H1 (cell line): ENCODE data around the gene TRIM65. TPM values are rescaled to one million over a fixed set of nuclear protein-coding genes. Genes with fewer than 3 reads are reported as not detected.

Source experiments
- CTCF ChIA-PET: fragments of 300-600 bp; sonication (Branson Sonifier 250); formaldehyde crosslinking; loops from one replicate; lab custom pipeline; 2021; ENCODE audit not compliant: partially characterized antibody; lab: Charles Lee
- POLR2A ChIA-PET: fragments of 300-600 bp; sonication (Branson Sonifier 250); formaldehyde crosslinking; loops from one replicate; lab custom pipeline; 2021; ENCODE audit warnings: inconsistent platforms; ENCODE audit not compliant: partially characterized antibody; lab: Charles Lee
- DNase-seq, 2 experiments: peaks; one replicate each; pipeline versions ENCODE4 v3.0.0 to v3.0.0-alpha.2; 2010 to 2022; ENCODE audit warnings: low spot score in 2 of 2, low read depth in 1 of 2, mixed read lengths in 1 of 2
- FAIRE-seq: peaks from 2 replicates; lab custom pipeline; 2011; peaks lifted over from hg19 to GRCh38; lab: Jason Lieb, UNC
- H2AFZ ChIP-seq: 2 replicates; pipeline ENCODE4 v1.8.1; 2012; ENCODE audit warnings: low read length, inconsistent platforms
- H2AK5ac ChIP-seq: 2 replicates; pipeline ENCODE4 v1.6.1; 2013; ENCODE audit warnings: low read depth, low read length
- H2BK120ac ChIP-seq: replicated peaks from 2 replicates; pipeline ENCODE3; 2013; ENCODE audit warnings: low read depth, low read length, inconsistent platforms
- H2BK12ac ChIP-seq: 2 replicates; pipeline ENCODE4 v1.6.1; 2013; ENCODE audit warnings: low read depth, low read length
- H2BK15ac ChIP-seq: 2 replicates; pipeline ENCODE4 v1.6.1; 2013; ENCODE audit warnings: low read length
- H2BK20ac ChIP-seq: 2 replicates; pipeline ENCODE4 v1.6.1; 2013; ENCODE audit warnings: low read length
- H2BK5ac ChIP-seq: 2 replicates; pipeline ENCODE4 v1.6.1; 2013; ENCODE audit warnings: low read depth, low read length
- H3K14ac ChIP-seq: 2 replicates; pipeline ENCODE4 v1.6.1; 2013; ENCODE audit warnings: inconsistent platforms; ENCODE audit not compliant: insufficient read length
- H3K18ac ChIP-seq: 2 replicates; pipeline ENCODE4 v1.6.1; 2013; ENCODE audit warnings: low read length; ENCODE audit errors: extremely low read depth
- H3K23ac ChIP-seq: 2 replicates; pipeline ENCODE4 v1.6.1; 2013; ENCODE audit warnings: inconsistent platforms; ENCODE audit not compliant: insufficient read length
- H3K23me2 ChIP-seq: 2 replicates; pipeline ENCODE4 v1.6.1; 2013; ENCODE audit warnings: low read depth, low read length
- H3K27ac ChIP-seq: 2 replicates; pipeline ENCODE4 v1.6.1; 2011; ENCODE audit warnings: low read depth, low read length, inconsistent platforms
- H3K27me3 ChIP-seq, 4 experiments: replicated peaks in 1 of 4; 1 replicate in 1 of 4; 2 replicates in 3 of 4; pipeline versions ENCODE4 v1.6.1 to v1.8.1; 2011 to 2013; ENCODE audit warnings: low read length in 3 of 4, mild to moderate bottlenecking in 3 of 4, inconsistent platforms in 2 of 4, mixed read lengths in 2 of 4, moderate library complexity in 1 of 4; ENCODE audit not compliant: control insufficient read depth in 3 of 4, insufficient read depth in 3 of 4; ENCODE audit errors: extremely low read depth in 1 of 4
- H3K36me3 ChIP-seq, 4 experiments: 2 replicates each; pipeline versions ENCODE4 v1.6.1 to v1.8.1; 2011 to 2013; ENCODE audit warnings: mild to moderate bottlenecking in 4 of 4, low read length in 3 of 4, moderate library complexity in 2 of 4, control low read depth in 1 of 4, inconsistent platforms in 1 of 4; ENCODE audit not compliant: insufficient read depth in 4 of 4, control insufficient read depth in 2 of 4
- H3K4ac ChIP-seq: replicated peaks from 2 replicates; pipeline ENCODE3; 2013; ENCODE audit warnings: low read length, low read depth, mixed read lengths, inconsistent platforms; ENCODE audit not compliant: insufficient read length
- H3K4me1 ChIP-seq, 4 experiments: replicated peaks in 1 of 4; 1 replicate in 1 of 4; 2 replicates in 3 of 4; pipeline versions ENCODE4 v1.6.1 to v1.8.1; 2011 to 2013; ENCODE audit warnings: low read length in 3 of 4, inconsistent platforms in 2 of 4, mixed read lengths in 1 of 4; ENCODE audit not compliant: insufficient read depth in 4 of 4, control insufficient read depth in 3 of 4
- H3K4me2 ChIP-seq, 2 experiments: 2 replicates each; pipeline versions ENCODE4 v1.6.1 to v1.8.1; 2011 to 2013; ENCODE audit warnings: low read depth in 2 of 2, low read length in 2 of 2, control low read depth in 1 of 2, inconsistent platforms in 1 of 2, mild to moderate bottlenecking in 1 of 2; ENCODE audit not compliant: insufficient read depth in 1 of 2
- H3K4me3 ChIP-seq, 4 experiments: fragments of 200-600, 300-600 bp in 1 of 4; sonication (generic), shearing (Covaris generic), sonication (Bioruptor Twin) in 1 of 4; 2 replicates each; pipeline versions ENCODE4 v1.5.1 to v1.8.1; 2011 to 2016; ENCODE audit warnings: low read length in 4 of 4, low read depth in 3 of 4, control low read depth in 2 of 4, inconsistent platforms in 2 of 4, mild to moderate bottlenecking in 2 of 4, mixed read lengths in 1 of 4, moderate library complexity in 1 of 4; ENCODE audit not compliant: insufficient read depth in 2 of 4; ENCODE audit errors: extremely low read depth in 1 of 4
- H3K56ac ChIP-seq: replicated peaks from 2 replicates; pipeline ENCODE3; 2013; ENCODE audit warnings: low read depth, mild to moderate bottlenecking, mixed read lengths, low read length, inconsistent platforms; ENCODE audit not compliant: insufficient read length
- H3K79me1 ChIP-seq: 2 replicates; pipeline ENCODE4 v1.6.1; 2013; ENCODE audit warnings: low read depth, low read length, control low read depth
- H3K79me2 ChIP-seq, 2 experiments: 2 replicates each; pipeline versions ENCODE4 v1.6.1 to v1.8.1; 2012 to 2013; ENCODE audit warnings: low read length in 2 of 2, mild to moderate bottlenecking in 2 of 2, inconsistent platforms in 1 of 2; ENCODE audit not compliant: insufficient read depth in 2 of 2, control insufficient read depth in 1 of 2
- H3K9ac ChIP-seq, 4 experiments: replicated peaks in 1 of 4; 1 replicate in 1 of 4; 2 replicates in 3 of 4; pipeline versions ENCODE4 v1.6.1 to v1.8.1; 2011 to 2013; ENCODE audit warnings: low read depth in 3 of 4, low read length in 3 of 4, control low read depth in 2 of 4, mild to moderate bottlenecking in 2 of 4, moderate library complexity in 2 of 4, inconsistent platforms in 1 of 4; ENCODE audit errors: extremely low read depth in 1 of 4
- H3K9me3 ChIP-seq, 2 experiments: 2 replicates each; pipeline versions ENCODE4 v1.6.1 to v1.8.1; 2012 to 2013; ENCODE audit warnings: mild to moderate bottlenecking in 2 of 2, moderate library complexity in 2 of 2, control low read depth in 1 of 2, inconsistent platforms in 1 of 2, low read depth in 1 of 2, low read length in 1 of 2, mixed read lengths in 1 of 2; ENCODE audit not compliant: insufficient read depth in 2 of 2
- H4K20me1 ChIP-seq, 2 experiments: replicated peaks in 1 of 2; 2 replicates each; pipeline versions ENCODE3 to v1.8.1; 2011 to 2013; ENCODE audit warnings: inconsistent platforms in 2 of 2, low read length in 2 of 2, mild to moderate bottlenecking in 1 of 2; ENCODE audit not compliant: insufficient read depth in 2 of 2, control insufficient read depth in 1 of 2
- H4K5ac ChIP-seq: 2 replicates; pipeline ENCODE4 v1.6.1; 2013; ENCODE audit warnings: low read length, low read depth, mixed read lengths, inconsistent platforms; ENCODE audit not compliant: insufficient read length
- H4K8ac ChIP-seq: 2 replicates; pipeline ENCODE4 v1.8.0; 2013; ENCODE audit warnings: mild to moderate bottlenecking, moderate library complexity, low read length, inconsistent platforms; ENCODE audit not compliant: insufficient read depth; ENCODE audit errors: extremely low read depth
- H4K91ac ChIP-seq: replicated peaks from 2 replicates; pipeline ENCODE3; 2013; ENCODE audit warnings: low read length, mixed read lengths, inconsistent platforms; ENCODE audit not compliant: insufficient read length
- ASH2L ChIP-seq: fragments of 200-600, 300-600 bp; sonication (generic); IDR thresholded peaks from one replicate; pipeline ENCODE4 v1.7.1; 2017; ENCODE audit warnings: low read length
- BRCA1 ChIP-seq: IDR thresholded peaks from 2 replicates; pipeline ENCODE4 v1.6.1; 2012; ENCODE audit warnings: low read depth, low read length, improper control_type of control experiment
- CBX8 ChIP-seq: fragments of 300-800, 300-1000 bp; sonication (generic); IDR thresholded peaks from 2 replicates; pipeline ENCODE4 v1.7.1; 2016; ENCODE audit warnings: low read depth, low read length, borderline replicate concordance
- CEBPB ChIP-seq: IDR thresholded peaks from 2 replicates; pipeline ENCODE4 v1.6.1; 2012; ENCODE audit warnings: low read depth, low read length
- JUND ChIP-seq: IDR thresholded peaks from 2 replicates; pipeline ENCODE4 v1.6.1; 2011; ENCODE audit warnings: mild to moderate bottlenecking, improper control_type of control experiment, low read length
- KDM4A ChIP-seq: IDR thresholded peaks from one replicate; pipeline ENCODE4 v1.7.1; 2012; ENCODE audit warnings: low read depth, mild to moderate bottlenecking, moderate library complexity, low read length, inconsistent platforms; ENCODE audit not compliant: severe bottlenecking
- KDM5A ChIP-seq: fragments of 200-600 bp; IDR thresholded peaks from 2 replicates; pipeline ENCODE4 v1.7.1; 2012; ENCODE audit warnings: mild to moderate bottlenecking, low read length, inconsistent platforms, mixed read lengths
- MAFK ChIP-seq: IDR thresholded peaks from 2 replicates; pipeline ENCODE4 v1.6.1; 2012; ENCODE audit warnings: low read depth, mild to moderate bottlenecking, improper control_type of control experiment, low read length
- POU5F1 ChIP-seq: IDR thresholded peaks from 2 replicates; pipeline ENCODE4 v1.6.1; 2011; ENCODE audit warnings: low read depth, mild to moderate bottlenecking, low read length, moderate library complexity
- YY1 ChIP-seq: IDR thresholded peaks from 2 replicates; pipeline ENCODE4 v1.6.1; 2011; ENCODE audit warnings: low read depth, mild to moderate bottlenecking, low read length
- WGBS, 2 experiments: shearing (Covaris generic) in 1 of 2; methylation state at CpG; one replicate each; pipeline versions ENCODE4 v1.1.6 to v1.1.7; 2013 to 2015; ENCODE audit warnings: low lambda C conversion rate in 2 of 2, mixed read lengths in 2 of 2, inconsistent platforms in 1 of 2, low coverage in 1 of 2, missing lambda C conversion rate in 1 of 2; ENCODE audit not compliant: insufficient replicate concordance in 2 of 2, insufficient coverage in 1 of 2, insufficient read length in 1 of 2; ENCODE audit errors: extremely low coverage in 1 of 2, missing lambda C conversion rate in 1 of 2; 5-methylcytosine and 5-hydroxymethylcytosine counted together
- polyA plus RNA-seq, 7 experiments: library from polyadenylated mRNA; depleted of rRNA in 3 of 7; stranded (reverse) in 5 of 7; unstranded in 2 of 7; fragments of >200 nt in 5 of 7; fragments of 200-250 nt in 2 of 7; gene quantifications; 1 replicate in 5 of 7; 2 replicates in 1 of 7; 4 replicates in 1 of 7; pipeline versions ENCODE4 v1.2.1 to v1.2.3, GENCODE V29; 2011 to 2013; ENCODE audit warnings: missing spikeins in 2 of 7, mixed read lengths in 2 of 7
- total RNA-seq: library from RNA; stranded (reverse); fragmentation: NEBNext Ultra II Directional; extraction: Animal tissue kit (Norgen Biotek cat#: 25700); gene quantifications from 2 replicates; pipeline ENCODE4 v1.2.1, GENCODE V29; 2021
- TF ChIP-seq, protein P1 (sequence below): IDR thresholded peaks from 2 replicates; pipeline ENCODE4 v1.6.1; 2012; ENCODE audit warnings: inconsistent platforms

Gene TRIM65
- total and polyA plus RNA-seq, 2 of the 8 experiments (the other 6 are each of a cell fraction or from before 2014, with no cell fraction given) = 21.2 to 48.6 TPM

DNA sequence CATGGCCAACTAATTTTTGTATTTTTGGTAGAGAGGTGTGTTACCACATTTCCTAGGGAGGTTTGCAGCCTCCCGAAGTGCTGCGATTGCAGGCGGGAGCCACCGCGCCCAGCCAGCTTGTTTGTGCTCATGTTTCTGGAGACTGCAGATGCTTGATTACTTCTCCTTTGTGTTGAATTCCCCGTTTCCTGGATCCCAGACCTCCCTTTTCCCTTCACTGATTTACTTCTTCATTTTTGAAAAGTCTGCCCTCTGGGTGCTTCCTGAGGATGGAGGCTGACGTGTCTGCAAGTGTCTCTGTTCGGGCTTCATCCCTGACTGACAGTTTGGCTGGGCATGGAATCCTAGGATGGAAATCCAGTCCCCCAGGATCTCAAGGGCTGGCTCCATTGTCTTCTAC is 11.3 kb downstream of the TRIM65 start:
- FAIRE-seq (no peak), DNase-seq (no peak)
- Histone ChIP-seq H2BK12ac (no peak overlapping the region), H3K27ac (no peak overlapping the region), H3K9ac (no peak overlapping the region), H2AFZ (no peak overlapping the region), H2BK15ac (no peak overlapping the region), H3K4me2 (no peak overlapping the region), H3K27me3 (no peaks in the 10 kb centered on the region), H3K23me2 (no peaks in the 10 kb centered on the region), H3K9me3 (no peaks in the 10 kb centered on the region), H2BK20ac (no peak overlapping the region), H3K4me1 (no peaks in the 10 kb centered on the region), H3K18ac (no peak overlapping the region), H3K56ac (no peak overlapping the region), H3K79me2 (no peaks in the 10 kb centered on the region), H4K20me1 (peaks cover 1 to 3% of the 10 kb centered on the region in 2 experiments), H2BK5ac (no peak overlapping the region), H3K79me1 (no peaks in the 10 kb centered on the region), H4K8ac (no peak overlapping the region), H3K4me3 (no peak overlapping the region), H4K91ac (no peak overlapping the region), H4K5ac (no peak overlapping the region), H2BK120ac (no peak overlapping the region), H3K23ac (no peak overlapping the region), H3K4ac (no peak overlapping the region), H3K36me3 (peaks cover 0 to 2% (median 0%) of the 10 kb centered on the region in 4 experiments; a peak in 3 of 8 replicates), H3K14ac (no peak overlapping the region), H2AK5ac (no peak overlapping the region)
- ChIA-PET POLR2A (interaction anchor here (3.3 to 6.3 kb wide), 2 partner anchors 13 to 19 kb away, joined by 9 to 40 read pairs; partner anchors contain the start of genes MRPL38 and TRIM65), CTCF (interaction anchor here (0.6 to 2.1 kb wide), 5 partner anchors 9 to 488 kb away, joined by 3 to 7 read pairs (median 3); no protein-coding TSS in a partner anchor)
- no peak for TF ChIP-seq CBX8
- no peak for TF ChIP-seq BRCA1
- TF ChIP-seq ASH2L = no peak
- TF ChIP-seq MAFK = no peak
- TF ChIP-seq KDM4A = no peak
- no peak for TF ChIP-seq CEBPB
- no peak for TF ChIP-seq JUND
- TF ChIP-seq YY1 = no peak
- TF ChIP-seq, protein P1, sequence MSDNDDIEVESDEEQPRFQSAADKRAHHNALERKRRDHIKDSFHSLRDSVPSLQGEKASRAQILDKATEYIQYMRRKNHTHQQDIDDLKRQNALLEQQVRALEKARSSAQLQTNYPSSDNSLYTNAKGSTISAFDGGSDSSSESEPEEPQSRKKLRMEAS = no peak
- TF ChIP-seq POU5F1 = no peak
- no peak for TF ChIP-seq KDM5A
- 93% methylated on average over 8 of the region's 8 CpGs; no CpG with 5 or more reads in 1 of the 2 experiments for WGBS, 2 experiments
